Neural progenitor cell (in vitro differentiated cells): ENCODE results near the gene ZFP36L2. TPM values are rescaled to one million over a fixed set of nuclear protein-coding genes. Genes with fewer than 3 reads are reported as not detected.

ENCODE experiments used
- DNase-seq: peaks from one replicate; pipeline ENCODE4 v3.0.0-alpha.2; 2016; ENCODE audit warnings: low spot score
- H2AFZ ChIP-seq: fragments of 200-600 bp; sonication (generic); replicated peaks from 2 replicates; pipeline ENCODE4 v1.6.1; 2016; ENCODE audit warnings: antibody characterized with exemption
- H3F3A ChIP-seq: fragments of 200-600 bp; sonication (generic); 2 replicates; pipeline ENCODE4 v1.6.1; 2016; ENCODE audit warnings: antibody characterized with exemption, low read depth
- H3K27ac ChIP-seq: fragments of 200-600 bp; sonication (generic); 2 replicates; pipeline ENCODE4 v1.5.1; 2016; ENCODE audit warnings: mild to moderate bottlenecking
- H3K27me3 ChIP-seq: fragments of 200-600 bp; sonication (generic); 2 replicates; pipeline ENCODE4 v1.6.1; 2016; ENCODE audit warnings: mild to moderate bottlenecking, moderate library complexity
- H3K36me3 ChIP-seq: fragments of 200-600 bp; sonication (generic); 2 replicates; pipeline ENCODE4 v1.5.1; 2016
- H3K4me1 ChIP-seq: fragments of 200-600 bp; sonication (generic); 2 replicates; pipeline ENCODE4 v1.6.1; 2016; ENCODE audit warnings: mixed run types
- H3K4me2 ChIP-seq: fragments of 200-600 bp; sonication (generic); 2 replicates; pipeline ENCODE4 v1.6.1; 2016
- H3K4me3 ChIP-seq: fragments of 200-600 bp; sonication (generic); 2 replicates; pipeline ENCODE4 v1.5.1; 2016
- H3K79me2 ChIP-seq: fragments of 200-600 bp; sonication (generic); 2 replicates; pipeline ENCODE4 v1.6.1; 2016; ENCODE audit warnings: low read depth
- H3K9ac ChIP-seq: fragments of 200-600 bp; sonication (generic); 2 replicates; pipeline ENCODE4 v1.6.1; 2016
- H3K9me3 ChIP-seq: fragments of 200-600 bp; sonication (generic); 2 replicates; pipeline ENCODE4 v1.5.1; 2016; ENCODE audit warnings: low read depth
- H4K20me1 ChIP-seq: fragments of 200-600 bp; sonication (generic); 2 replicates; pipeline ENCODE4 v1.6.1; 2016; ENCODE audit warnings: low read depth
- H3K27ac Mint-ChIP-seq: 3 replicates; pipeline ENCODE4 v1.8.0; 2021; ENCODE audit warnings: mixed read lengths
- H3K27me3 Mint-ChIP-seq: 2 replicates; pipeline ENCODE4 v1.8.0; 2022; ENCODE audit warnings: low read depth, mild to moderate bottlenecking, inconsistent platforms, moderate library complexity, mixed read lengths; ENCODE audit not compliant: insufficient read depth
- H3K36me3 Mint-ChIP-seq: 3 replicates; pipeline ENCODE4 v1.8.0; 2021; ENCODE audit warnings: mixed read lengths
- H3K4me1 Mint-ChIP-seq: 3 replicates; pipeline ENCODE4 v1.8.0; 2021; ENCODE audit warnings: mixed read lengths
- H3K4me3 Mint-ChIP-seq: 3 replicates; pipeline ENCODE4 v1.8.0; 2021; ENCODE audit warnings: mild to moderate bottlenecking, moderate library complexity, mixed read lengths
- H3K9me3 Mint-ChIP-seq: 3 replicates; pipeline ENCODE4 v1.8.0; 2020; ENCODE audit warnings: mixed read lengths
- CTCF ChIP-seq: fragments of 200-600 bp; sonication (generic); IDR thresholded peaks from 2 replicates; pipeline ENCODE4 v1.5.1; 2017; ENCODE audit warnings: antibody characterized with exemption, mild to moderate bottlenecking
- EZH2 ChIP-seq: fragments of 200-600 bp; sonication (generic); IDR thresholded peaks from 2 replicates; pipeline ENCODE4 v1.6.1; 2017; ENCODE audit warnings: antibody characterized with exemption, mild to moderate bottlenecking, moderate library complexity
- EZH2phosphoT487 ChIP-seq: fragments of 200-600 bp; sonication (generic); IDR thresholded peaks from 2 replicates; pipeline ENCODE4 v1.6.1; 2017; ENCODE audit warnings: antibody characterized with exemption
- total RNA-seq: library from RNA; depleted of rRNA; stranded (reverse); fragments of >200 nt; gene quantifications from 2 replicates; pipeline ENCODE4 v1.2.3, GENCODE V29; 2015; ENCODE audit warnings: low replicate concordance

The ZFP36L2 gene
- total RNA-seq, 1 donor from 2014 or later = 13.8 TPM

- TF ChIP-seq EZH2phosphoT487 (no peak), CTCF (no peak), EZH2 (no peak)
- no peak for DNase-seq
- Mint-ChIP-seq H3K36me3 (no peaks in the 10 kb centered on the region), H3K4me3 (no peak overlapping the region), H3K4me1 (peaks cover 28% of the 10 kb centered on the region), H3K9me3 (no peaks in the 10 kb centered on the region), H3K27ac (peak overlapping the region; percentile 26), H3K27me3 (peaks cover 13% of the 10 kb centered on the region)
- H3K4me3 ChIP-seq = no peak overlapping the region
- H3K4me2 ChIP-seq = no peak overlapping the region
- no peaks in the 10 kb centered on the region for H3K9me3 ChIP-seq
- H3F3A ChIP-seq = no peaks in the 10 kb centered on the region
- H3K27ac ChIP-seq = no peak overlapping the region
- H3K9ac ChIP-seq = no peak overlapping the region
- H2AFZ ChIP-seq = no peak overlapping the region
- H3K36me3 ChIP-seq = no peaks in the 10 kb centered on the region
- H3K79me2 ChIP-seq = no peaks in the 10 kb centered on the region
- no peaks in the 10 kb centered on the region for H4K20me1 ChIP-seq
- H3K27me3 ChIP-seq = no peaks in the 10 kb centered on the region
- peaks cover 5% of the 10 kb centered on the region for H3K4me1 ChIP-seq
Measured at GRCh38 chr2:43197588-43197896, 28.9 kb downstream of the ZFP36L2 start.

GRCh38 chr2:43196768-43197587 lies 29.4 kb downstream of the ZFP36L2 start:
- H3K27me3 ChIP-seq = no peaks in the 10 kb centered on the region
- no peak overlapping the region for H2AFZ ChIP-seq
- H4K20me1 ChIP-seq = no peaks in the 10 kb centered on the region
- H3K9me3 Mint-ChIP-seq = no peaks in the 10 kb centered on the region
- TF ChIP-seq EZH2 (no peak), EZH2phosphoT487 (no peak)
- H3K4me1 Mint-ChIP-seq = peaks cover 29% of the 10 kb centered on the region
- peaks cover 14% of the 10 kb centered on the region for H3K27me3 Mint-ChIP-seq
- H3K4me3 Mint-ChIP-seq = no peak overlapping the region
- no peaks in the 10 kb centered on the region for H3K79me2 ChIP-seq
- no peak overlapping the region for H3K4me3 ChIP-seq
- H3K36me3 Mint-ChIP-seq = no peaks in the 10 kb centered on the region
- no peak overlapping the region for H3K9ac ChIP-seq
- H3K9me3 ChIP-seq = no peaks in the 10 kb centered on the region
- no peak overlapping the region for H3K4me2 ChIP-seq
- peaks cover 5% of the 10 kb centered on the region for H3K4me1 ChIP-seq
- no peaks in the 10 kb centered on the region for H3F3A ChIP-seq
- peak overlapping the region; percentile 26 for H3K27ac Mint-ChIP-seq
- H3K27ac ChIP-seq = no peak overlapping the region
- H3K36me3 ChIP-seq = no peaks in the 10 kb centered on the region
- DNase-seq = no peak

GRCh38 chr2:43194121-43194869 lies 32.1 kb downstream of the ZFP36L2 start:
- no peaks in the 10 kb centered on the region for H3K27me3 ChIP-seq
- no peak overlapping the region for H2AFZ ChIP-seq
- H3K4me3 Mint-ChIP-seq = no peak overlapping the region
- H3K9me3 Mint-ChIP-seq = no peaks in the 10 kb centered on the region
- peaks cover 35% of the 10 kb centered on the region for H3K4me1 Mint-ChIP-seq
- no peaks in the 10 kb centered on the region for H3F3A ChIP-seq
- no peak overlapping the region for H3K9ac ChIP-seq
- no peak overlapping the region for H3K4me3 ChIP-seq
- no peak for DNase-seq
- H4K20me1 ChIP-seq = no peaks in the 10 kb centered on the region
- H3K36me3 ChIP-seq = no peaks in the 10 kb centered on the region
- TF ChIP-seq EZH2 (no peak), EZH2phosphoT487 (no peak), CTCF (no peak)
- no peaks in the 10 kb centered on the region for H3K4me1 ChIP-seq
- H3K4me2 ChIP-seq = no peak overlapping the region
- H3K27ac ChIP-seq = no peak overlapping the region
- H3K79me2 ChIP-seq = no peaks in the 10 kb centered on the region
- H3K9me3 ChIP-seq = no peaks in the 10 kb centered on the region
- no peaks in the 10 kb centered on the region for H3K36me3 Mint-ChIP-seq
- peak overlapping the region; percentile 84 for H3K27ac Mint-ChIP-seq
- peaks cover 16% of the 10 kb centered on the region for H3K27me3 Mint-ChIP-seq
